Psoas muscle (tissue), 8 donors: ENCODE measurements around the gene ESYT3. TPM values are rescaled to one million over a fixed set of nuclear protein-coding genes. Genes with fewer than 3 reads are reported as not detected.
"Not testable (repeated sequence)": the region's sequence is repeated elsewhere in the genome, so short reads cannot be mapped to it uniquely, and the experiment has no call there.

Experiments
- ATAC-seq, 4 donors: fragments of 200-7000 bp; cut with Tn5 transposase; one replicate each; pipeline ENCODE4 v1.9.1; 2020; ENCODE audit warnings: moderate library complexity in 3 of 4, mild to moderate bottlenecking in 2 of 4
- DNase-seq, 2 donors: peaks; one replicate each; pipeline ENCODE4 v3.0.0-alpha.2; 2020
- H3K27ac ChIP-seq: fragments of 200-600 bp; one replicate; pipeline ENCODE4 v1.8.0; 2022
- H3K27me3 ChIP-seq, 3 donors: fragments of 200-600 bp in 1 of 3; one replicate each; pipeline versions ENCODE4 v1.6.1 to v1.8.0; 2013 to 2022; ENCODE audit warnings: low read length in 2 of 3, mild to moderate bottlenecking in 2 of 3, moderate library complexity in 1 of 3; ENCODE audit not compliant: insufficient read depth in 3 of 3
- H3K36me3 ChIP-seq, 2 donors: fragments of 200-600 bp in 1 of 2; one replicate each; pipeline versions ENCODE4 v1.6.1 to v1.8.0; 2013 to 2022; ENCODE audit warnings: low read depth in 1 of 2, mild to moderate bottlenecking in 1 of 2, moderate library complexity in 1 of 2; ENCODE audit not compliant: insufficient read depth in 1 of 2
- H3K4me1 ChIP-seq: fragments of 200-600 bp; one replicate; pipeline ENCODE4 v1.8.0; 2022
- H3K4me3 ChIP-seq: fragments of 200-600 bp; one replicate; pipeline ENCODE4 v1.8.0; 2022; ENCODE audit warnings: mild to moderate bottlenecking
- H3K9me3 ChIP-seq: fragments of 200-600 bp; one replicate; pipeline ENCODE4 v1.8.0; 2022
- WGBS, 3 donors: extraction: QIAGEN DNeasy Blood & Tissue Kit; methylation state at CpG; one replicate each; pipeline versions ENCODE4 v1.1.6 to v1.1.7; 2013; 5-methylcytosine and 5-hydroxymethylcytosine counted together
- intact Hi-C, 2 donors: fragments of 100-400 bp; cut with DNase I; formaldehyde crosslinking; loops; one replicate each; pipeline versions ENCODE4 v1.11.0 to v1.14.2; 2022
- polyA plus RNA-seq, 3 donors: library from polyadenylated mRNA; stranded (reverse); fragments of 200-250 nt; gene quantifications; one replicate each; pipeline ENCODE4 v1.2.3, GENCODE V29; 2013
- total RNA-seq, 4 donors: library from RNA; stranded (reverse); fragmentation: NEBNext Ultra II Directional in 2 of 4; extraction: Animal tissue kit (Norgen Biotek cat#: 25700) in 2 of 4; gene quantifications; one replicate each; pipeline versions ENCODE4 v1.2.1 to v1.2.4, GENCODE V29; 2021 to 2023
- TF ChIP-seq, protein P1 (sequence below): fragments of 200-600 bp; IDR thresholded peaks from one replicate; pipeline ENCODE4 v1.8.0; 2022; ENCODE audit warnings: antibody characterized with exemption
- donor health status: healthy with polysubstance abuse.
- donor health status: DM: no; HTN: no; CAD: no; lungs with moderate emphysema.
- donor health status: Bipolar disorder and iron deficiency.
- donor health status: healthy.
- donor health status: DM: yes; HTN: yes; CAD: no.
- donor health status: DM: no; HTN: no; CAD: no.
- donor health status: DM: no; HTN: no; CAD: no.
- donor health status: DM: yes; HTN: yes; CAD: no.

Gene ESYT3
- total and polyA plus RNA-seq, 7 donors = 0.35 to 4.5 (median 2.0) TPM

DNA sequence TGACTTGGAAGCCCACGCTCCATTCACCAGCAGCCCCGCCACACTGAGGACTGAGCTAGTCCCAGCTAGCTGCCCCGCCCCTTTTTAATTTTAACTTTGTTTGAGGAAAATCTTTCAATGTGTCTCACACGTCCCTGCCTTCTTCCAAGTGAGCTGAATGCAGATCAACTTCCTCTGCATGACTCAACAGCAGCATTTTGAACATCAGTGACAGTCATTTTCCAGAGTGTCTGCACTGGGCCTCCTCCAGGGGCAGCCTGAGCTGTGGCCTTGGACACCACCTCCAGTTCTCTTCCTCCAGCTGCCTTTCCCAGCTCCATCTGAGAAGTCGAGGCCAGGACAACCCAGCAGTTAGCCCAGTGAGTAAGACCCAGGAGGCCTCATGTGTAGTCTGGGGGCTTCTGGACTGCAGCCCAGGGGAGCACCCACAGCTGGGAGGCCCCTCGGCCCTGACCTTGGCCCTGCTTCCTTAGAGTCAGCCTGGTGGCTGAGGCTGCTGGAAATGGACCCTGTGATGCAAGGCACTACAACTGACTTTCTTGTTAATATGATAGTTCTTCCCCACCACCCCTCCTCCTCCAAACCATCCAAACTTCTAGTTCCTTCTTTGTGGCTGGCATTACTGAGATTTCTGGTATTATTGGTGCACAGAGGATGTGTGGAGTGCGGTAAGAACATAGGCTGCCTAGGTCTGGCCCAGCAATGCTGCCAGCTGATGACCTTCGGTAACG, 21.4 kb upstream of the ESYT3 start:
- intact Hi-C loops = loop anchor here (10.0 kb wide), 2 partner anchors 228 to 502 kb away; partner anchors contain the start of gene ARMC8 (in 1 of the 2)
- no peak for DNase-seq
- H3K27me3 ChIP-seq = no peaks in the 10 kb centered on the region
- no peak overlapping the region for H3K27ac ChIP-seq
- no peaks in the 10 kb centered on the region for H3K36me3 ChIP-seq
- no peak overlapping the region for H3K4me3 ChIP-seq
- WGBS, 3 donors = 57 to 65% (median 60%) methylated on average over 9 of the region's 9 CpGs
- H3K9me3 ChIP-seq = no peaks in the 10 kb centered on the region
- peak; percentile 18 to 29 (median 24) for ATAC-seq
- H3K4me1 ChIP-seq = peaks cover 3% of the 10 kb centered on the region
- TF ChIP-seq, protein P1, sequence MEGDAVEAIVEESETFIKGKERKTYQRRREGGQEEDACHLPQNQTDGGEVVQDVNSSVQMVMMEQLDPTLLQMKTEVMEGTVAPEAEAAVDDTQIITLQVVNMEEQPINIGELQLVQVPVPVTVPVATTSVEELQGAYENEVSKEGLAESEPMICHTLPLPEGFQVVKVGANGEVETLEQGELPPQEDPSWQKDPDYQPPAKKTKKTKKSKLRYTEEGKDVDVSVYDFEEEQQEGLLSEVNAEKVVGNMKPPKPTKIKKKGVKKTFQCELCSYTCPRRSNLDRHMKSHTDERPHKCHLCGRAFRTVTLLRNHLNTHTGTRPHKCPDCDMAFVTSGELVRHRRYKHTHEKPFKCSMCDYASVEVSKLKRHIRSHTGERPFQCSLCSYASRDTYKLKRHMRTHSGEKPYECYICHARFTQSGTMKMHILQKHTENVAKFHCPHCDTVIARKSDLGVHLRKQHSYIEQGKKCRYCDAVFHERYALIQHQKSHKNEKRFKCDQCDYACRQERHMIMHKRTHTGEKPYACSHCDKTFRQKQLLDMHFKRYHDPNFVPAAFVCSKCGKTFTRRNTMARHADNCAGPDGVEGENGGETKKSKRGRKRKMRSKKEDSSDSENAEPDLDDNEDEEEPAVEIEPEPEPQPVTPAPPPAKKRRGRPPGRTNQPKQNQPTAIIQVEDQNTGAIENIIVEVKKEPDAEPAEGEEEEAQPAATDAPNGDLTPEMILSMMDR = no peak

DNA sequence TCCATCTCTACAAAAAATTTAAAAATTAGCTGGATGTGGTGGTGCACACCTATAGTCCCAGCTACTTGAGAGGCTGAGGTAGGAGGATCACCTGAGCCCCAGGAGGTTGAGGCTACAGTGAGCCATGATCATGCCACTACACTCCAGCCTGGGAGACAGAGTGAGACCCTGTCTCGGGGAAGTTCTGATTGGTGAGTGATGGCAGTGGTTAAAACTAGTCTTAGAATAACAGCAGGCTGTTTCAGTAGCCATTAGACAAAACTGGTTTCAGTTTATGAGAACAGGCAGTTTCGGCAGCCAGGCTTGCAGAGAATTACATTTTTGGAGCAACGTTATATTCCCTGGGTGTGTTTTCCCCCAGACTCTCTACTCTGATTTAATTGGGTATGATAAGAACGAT, 18.2 kb upstream of the ESYT3 start:
- WGBS, 3 donors = 87 to 94% (median 89%) methylated on average over 4 of the region's 4 CpGs
- not testable (repeated sequence) for ATAC-seq, H3K27me3 ChIP-seq, H3K9me3 ChIP-seq, H3K4me1 ChIP-seq, H3K27ac ChIP-seq, H3K4me3 ChIP-seq, H3K36me3 ChIP-seq, DNase-seq
- intact Hi-C loops = loop anchor here (2.0 to 10.0 kb wide), 4 partner anchors 179 to 501 kb away; partner anchors contain the start of genes ARMC8 (in 1 of the 2) and CEP70 (in 1 of the 2)

DNA sequence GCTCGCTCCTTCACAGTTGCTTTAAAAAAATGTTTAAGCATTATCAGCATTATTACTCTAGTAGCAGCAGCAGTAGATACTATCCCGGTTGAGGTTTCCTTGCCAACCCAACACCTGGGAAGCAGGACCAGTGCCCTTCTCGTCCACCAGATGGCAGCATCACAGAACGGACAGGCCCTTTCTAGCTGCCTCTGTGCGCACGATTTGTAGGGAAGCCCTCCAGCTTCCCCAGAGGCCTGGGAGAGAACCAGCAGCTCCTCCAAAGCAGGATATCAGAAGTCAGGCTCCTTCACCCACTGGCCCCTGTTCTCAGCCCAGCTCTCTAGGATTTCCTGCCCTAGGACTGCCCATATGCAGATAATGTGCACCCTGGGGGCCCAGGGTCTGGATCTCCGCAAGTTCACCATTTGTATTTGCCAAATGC, 16.8 kb upstream of the ESYT3 start:
- Histone ChIP-seq H3K36me3 (no peaks in the 10 kb centered on the region), H3K4me3 (no peak overlapping the region), H3K4me1 (peaks cover 6% of the 10 kb centered on the region), H3K9me3 (no peaks in the 10 kb centered on the region), H3K27ac (no peak overlapping the region), H3K27me3 (no peaks in the 10 kb centered on the region)
- 16 to 18% (median 17%) methylated on average over 7 of the region's 7 CpGs for WGBS, 3 donors
- intact Hi-C loops = loop anchor here (2.0 to 10.0 kb wide), 4 partner anchors 177 to 499 kb away; partner anchors contain the start of genes ARMC8 (in 1 of the 2) and CEP70 (in 1 of the 2)
- ATAC-seq (peak; percentile 89 to 95 (median 91)), DNase-seq (peak; percentile 72 to 89)
- TF ChIP-seq, protein P1 = peak; percentile 88

DNA sequence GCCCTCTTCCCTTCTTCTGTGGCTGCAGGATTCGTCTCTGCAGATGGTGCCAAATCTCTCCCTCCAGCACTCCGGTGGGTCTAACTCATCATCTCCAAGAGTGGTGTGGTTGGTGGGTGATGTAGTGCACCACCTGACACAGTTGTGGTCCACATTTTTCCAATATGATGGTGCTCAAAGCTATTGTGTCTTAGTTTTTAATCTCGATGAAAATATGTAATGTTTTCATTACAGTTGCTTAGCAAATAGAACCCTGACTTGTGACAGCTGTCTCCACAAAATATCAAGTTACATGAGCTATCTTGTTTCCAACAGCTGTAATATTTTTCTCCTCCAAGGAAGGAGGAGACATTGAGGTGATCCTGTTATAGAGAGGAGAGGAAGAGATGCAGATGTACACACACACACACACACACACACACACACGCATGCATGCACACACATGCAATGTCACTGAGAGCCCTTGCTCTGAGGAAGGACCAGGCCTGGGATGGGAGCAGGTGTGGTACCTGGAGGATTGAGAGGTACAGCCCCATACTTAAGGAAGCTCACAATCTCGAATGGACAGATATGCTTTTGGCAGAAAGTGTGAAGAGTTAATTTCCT, 15.7 kb upstream of the ESYT3 start:
- no peak for DNase-seq
- no peaks in the 10 kb centered on the region for H3K27me3 ChIP-seq
- TF ChIP-seq, protein P1 = no peak
- H3K27ac ChIP-seq = no peak overlapping the region
- WGBS, 3 donors = 37 to 51% (median 49%) methylated on average over 5 of the region's 5 CpGs
- peaks cover 4% of the 10 kb centered on the region for H3K4me1 ChIP-seq
- H3K36me3 ChIP-seq = no peaks in the 10 kb centered on the region
- no peaks in the 10 kb centered on the region for H3K9me3 ChIP-seq
- ATAC-seq = no peak
- intact Hi-C loops = loop anchor here (10.0 kb wide), 2 partner anchors 234 to 496 kb away; partner anchors contain the start of gene ARMC8 (in 1 of the 2)
- H3K4me3 ChIP-seq = no peak overlapping the region

DNA sequence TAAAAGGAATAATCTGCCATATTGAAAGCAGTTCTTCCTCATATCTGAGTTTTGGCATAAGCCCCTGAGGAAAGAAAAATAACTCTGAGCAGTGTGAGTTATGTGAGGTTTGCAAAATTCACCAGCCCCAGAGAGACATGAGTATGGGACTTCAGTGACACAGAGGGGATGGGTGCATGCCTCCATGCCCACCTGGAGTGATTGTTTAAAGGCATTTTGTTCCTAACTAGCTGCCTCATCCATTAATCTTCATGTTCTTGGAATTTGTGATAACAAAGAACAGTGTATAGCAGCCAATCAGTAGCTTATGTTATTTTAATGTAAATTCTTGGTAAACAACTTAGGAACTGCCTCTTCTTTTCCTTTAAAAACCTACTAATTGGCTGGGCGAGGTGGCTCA, 11.1 kb upstream of the ESYT3 start:
- intact Hi-C loops = loop anchor here in 1 of 2 donors (10.0 kb wide), 1 partner anchor 359 kb away; no protein-coding TSS in a partner anchor
- Histone ChIP-seq H3K4me3 (no peak overlapping the region), H3K36me3 (no peaks in the 10 kb centered on the region), H3K27ac (no peak overlapping the region), H3K4me1 (peaks cover 3% of the 10 kb centered on the region), H3K9me3 (no peaks in the 10 kb centered on the region), H3K27me3 (no peaks in the 10 kb centered on the region)
- DNase-seq (no peak), ATAC-seq (no peak)
- TF ChIP-seq, protein P1 = no peak
- WGBS, 3 donors = 92 to 96% (median 94%) methylated on average over 1 of the region's 1 CpG
